Endothelial cell of umbilical vein (primary cell): ENCODE data around the gene TMPRSS3.

Source experiments
- CTCF ChIP-seq, 2 donors: IDR thresholded peaks; 1 replicate in 1 of 2; 2 replicates in 1 of 2; pipeline ENCODE4 v1.5.1; 2011; ENCODE audit warnings: low read length in 2 of 2, mild to moderate bottlenecking in 2 of 2, moderate library complexity in 2 of 2, control low read depth in 1 of 2, inconsistent platforms in 1 of 2, low read depth in 1 of 2; ENCODE audit not compliant: insufficient read depth in 1 of 2; ENCODE audit errors: extremely low read depth in 1 of 2
- MAX ChIP-seq: IDR thresholded peaks from 2 replicates; pipeline ENCODE4 v1.6.1; 2011; ENCODE audit not compliant: insufficient read depth, insufficient read length

- no peak for TF ChIP-seq CTCF (IDR thresholded peaks at IDR 0.05; ENCODE audit: extremely low read depth in 1 of 2, insufficient read depth in 1 of 2, low read depth in 1 of 2, low read length in 2 of 2)
- TF ChIP-seq MAX, result no peak
These were observed 18.7 kb upstream of the TMPRSS3 start for GRCh38 chr21:42414553-42414927.
